HFFc6 (cell line): ENCODE data around the gene SEMA6A. TPM values are rescaled to one million over a fixed set of nuclear protein-coding genes. Genes with fewer than 3 reads are reported as not detected.

Source experiments
- DNase-seq: peaks from one replicate; pipeline ENCODE4 v3.0.0-alpha.2; 2018
- H3K27ac Mint-ChIP-seq: 2 replicates; pipeline ENCODE4 v1.8.0; 2020; ENCODE audit warnings: mild to moderate bottlenecking, mixed read lengths
- H3K27me3 Mint-ChIP-seq: 2 replicates; pipeline ENCODE4 v1.8.0; 2021; ENCODE audit warnings: mild to moderate bottlenecking, moderate library complexity, mixed read lengths; ENCODE audit not compliant: insufficient read depth
- H3K36me3 Mint-ChIP-seq: 2 replicates; pipeline ENCODE4 v1.8.0; 2021; ENCODE audit warnings: low read depth, mixed read lengths
- H3K4me1 Mint-ChIP-seq: 2 replicates; pipeline ENCODE4 v1.8.0; 2020; ENCODE audit warnings: low read depth, mixed read lengths
- H3K4me3 Mint-ChIP-seq: 2 replicates; pipeline ENCODE4 v1.8.0; 2020; ENCODE audit warnings: mild to moderate bottlenecking, moderate library complexity, mixed read lengths
- H3K9me3 Mint-ChIP-seq: 2 replicates; pipeline ENCODE4 v1.8.0; 2020; ENCODE audit warnings: mild to moderate bottlenecking, mixed read lengths
- CTCF ChIP-seq: fragments of 200-600 bp; sonication (generic); IDR thresholded peaks from 2 replicates; pipeline ENCODE4 v1.5.0; 2021; ENCODE audit warnings: antibody characterized with exemption, mild to moderate bottlenecking
- total RNA-seq, 6 experiments: library from RNA; stranded (reverse); fragmentation: NEBNext Ultra II Directional; extraction: Animal tissue kit (Norgen Biotek cat#: 25700); gene quantifications; 2 replicates in 1 of 6; 3 replicates in 5 of 6; pipeline ENCODE4 v1.2.3, GENCODE V29; 2021

The SEMA6A gene
- total RNA-seq, 6 experiments from 2014 or later = 0.20 to 0.76 (median 0.44) TPM

GRCh38 chr5:116437922-116438578, 136.6 kb downstream of the SEMA6A start:
- Mint-ChIP-seq H3K27ac (no peak overlapping the region), H3K27me3 (peaks cover 8% of the 10 kb centered on the region), H3K9me3 (no peaks in the 10 kb centered on the region), H3K36me3 (no peaks in the 10 kb centered on the region), H3K4me3 (no peak overlapping the region), H3K4me1 (no peaks in the 10 kb centered on the region)
- DNase-seq = no peak
- TF ChIP-seq CTCF = no peak

GRCh38 chr5:116437351-116437705, 137.3 kb downstream of the SEMA6A start:
- no peaks in the 10 kb centered on the region for H3K4me1 Mint-ChIP-seq
- H3K4me3 Mint-ChIP-seq = no peak overlapping the region
- no peaks in the 10 kb centered on the region for H3K9me3 Mint-ChIP-seq
- H3K36me3 Mint-ChIP-seq = no peaks in the 10 kb centered on the region
- H3K27ac Mint-ChIP-seq = no peak overlapping the region
- TF ChIP-seq CTCF = no peak
- DNase-seq = no peak
- peaks cover 6% of the 10 kb centered on the region for H3K27me3 Mint-ChIP-seq

GRCh38 chr5:116436674-116437350, 137.8 kb downstream of the SEMA6A start:
- DNase-seq = no peak
- Mint-ChIP-seq H3K36me3 (no peaks in the 10 kb centered on the region), H3K4me3 (no peak overlapping the region), H3K9me3 (no peaks in the 10 kb centered on the region), H3K27ac (no peak overlapping the region), H3K27me3 (peaks cover 6% of the 10 kb centered on the region), H3K4me1 (no peaks in the 10 kb centered on the region)
- no peak for TF ChIP-seq CTCF

GRCh38 chr5:116428966-116429365, 145.7 kb downstream of the SEMA6A start:
- Mint-ChIP-seq H3K4me1 (no peaks in the 10 kb centered on the region), H3K4me3 (no peak overlapping the region)

DNA sequence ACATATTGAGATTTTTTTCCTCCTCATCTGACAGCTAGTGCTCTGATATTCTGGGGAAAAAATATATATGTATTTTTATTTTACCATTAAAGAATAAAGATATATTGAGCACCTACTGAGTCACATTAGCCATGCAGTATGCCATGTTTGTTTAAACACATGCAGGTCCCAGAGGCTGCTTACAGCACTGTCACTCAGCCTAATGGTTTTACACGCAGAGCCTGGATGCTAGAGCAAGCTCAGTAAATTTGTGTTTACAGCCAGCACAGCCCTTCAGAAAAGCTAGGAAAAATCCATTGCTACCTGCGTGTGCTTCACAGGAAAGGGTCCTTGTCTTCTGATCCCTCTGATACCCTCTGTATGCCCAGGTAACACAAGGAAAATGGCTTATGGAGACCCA, 146.2 kb downstream of the SEMA6A start:
- Mint-ChIP-seq H3K27ac (no peak overlapping the region), H3K4me3 (no peak overlapping the region), H3K9me3 (no peaks in the 10 kb centered on the region), H3K36me3 (no peaks in the 10 kb centered on the region), H3K4me1 (no peaks in the 10 kb centered on the region), H3K27me3 (no peaks in the 10 kb centered on the region; the same call in 1 of the 2 replicates)
- TF ChIP-seq CTCF = no peak
- no peak for DNase-seq

More at GRCh38 chr5:116428966-116429365, 145.7 kb downstream of the SEMA6A start:
- no peak overlapping the region for H3K27ac Mint-ChIP-seq
- H3K27me3 Mint-ChIP-seq = no peaks in the 10 kb centered on the region; the same call in 1 of the 2 replicates
- TF ChIP-seq CTCF = no peak
- H3K9me3 Mint-ChIP-seq = no peaks in the 10 kb centered on the region
- DNase-seq = no peak
- no peaks in the 10 kb centered on the region for H3K36me3 Mint-ChIP-seq
